Stimulated activated naive CD4-positive, alpha-beta T cell (primary cell): ENCODE data around the gene ISL2.

Experiments
- DNase-seq, 6 experiments: peaks; one replicate each; lab custom pipeline; 2025; lab: John Stamatoyannopoulos, UW

The ISL2 gene

DNA sequence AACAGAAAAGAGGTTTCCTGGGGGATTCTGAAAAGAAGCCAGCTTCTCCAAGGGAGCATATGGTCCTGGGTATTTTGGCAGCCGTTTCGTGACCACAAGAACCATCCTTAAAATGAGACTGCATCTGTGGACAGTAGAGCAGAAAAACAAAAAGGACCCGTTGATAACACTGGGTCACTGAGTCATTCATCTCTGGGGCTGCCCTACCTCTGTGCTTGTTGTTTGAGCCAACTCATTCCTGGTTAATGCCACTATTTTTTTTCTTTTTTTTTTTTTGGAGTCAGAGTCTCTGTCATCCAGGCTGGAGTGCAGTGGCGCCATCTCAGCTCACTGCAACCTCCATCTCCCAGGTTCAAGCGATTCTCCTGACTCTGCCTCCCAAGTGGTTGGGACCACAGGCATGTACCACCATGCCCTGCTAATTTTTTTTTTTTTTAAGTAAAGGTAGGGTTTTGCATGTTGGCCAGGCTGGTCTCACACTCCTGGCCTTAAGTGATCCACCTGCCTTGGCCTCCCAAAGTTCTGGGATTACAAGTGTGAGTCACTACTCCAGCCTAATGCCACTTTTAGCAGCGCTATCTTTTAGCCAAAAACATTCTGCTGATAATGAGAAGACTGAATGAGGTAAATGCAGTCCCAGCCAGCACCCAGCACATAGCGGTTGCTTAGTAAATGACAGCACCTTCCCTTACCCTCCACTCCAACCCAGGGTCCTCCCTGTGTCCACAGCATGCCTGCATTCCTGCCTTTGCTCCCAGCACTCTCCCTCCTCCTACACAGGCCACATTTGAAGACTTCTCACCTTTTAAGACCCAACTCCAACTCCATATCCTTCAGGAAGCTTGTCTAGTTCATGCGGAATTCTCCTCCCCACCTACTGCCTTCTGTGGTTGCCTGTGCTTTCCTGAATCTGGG lies 9.1 kb upstream of the ISL2 start:
- no peak for DNase-seq

- no peak for DNase-seq
Observed at GRCh38 chr15:76328106-76328696, 8.4 kb upstream of the ISL2 start.

- no peak for DNase-seq
Observed at GRCh38 chr15:76328958-76329357, 7.6 kb upstream of the ISL2 start.

- no peak for DNase-seq
Observed at GRCh38 chr15:76330080-76330680, 6.4 kb upstream of the ISL2 start.

DNA sequence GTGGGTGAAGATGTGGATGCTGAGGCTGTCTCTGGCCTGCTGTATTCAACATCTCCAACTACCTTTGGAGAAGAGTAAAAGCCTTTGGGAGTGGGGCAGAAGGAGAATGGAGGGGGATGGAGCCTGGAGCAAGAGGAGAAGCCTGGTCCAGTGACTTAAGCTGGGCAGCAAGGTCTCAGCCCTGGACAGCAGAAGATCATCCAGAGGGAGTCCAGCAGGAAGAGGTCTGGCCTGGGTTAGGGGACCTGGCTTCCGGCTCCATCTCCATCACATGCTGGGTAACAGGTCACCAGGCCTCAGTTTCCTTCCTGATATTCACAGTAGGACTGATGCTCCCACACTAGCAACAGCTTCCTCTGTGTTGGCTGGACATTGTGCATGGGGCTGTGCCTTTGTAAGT lies 3.8 kb upstream of the ISL2 start:
- no peak for DNase-seq

DNA sequence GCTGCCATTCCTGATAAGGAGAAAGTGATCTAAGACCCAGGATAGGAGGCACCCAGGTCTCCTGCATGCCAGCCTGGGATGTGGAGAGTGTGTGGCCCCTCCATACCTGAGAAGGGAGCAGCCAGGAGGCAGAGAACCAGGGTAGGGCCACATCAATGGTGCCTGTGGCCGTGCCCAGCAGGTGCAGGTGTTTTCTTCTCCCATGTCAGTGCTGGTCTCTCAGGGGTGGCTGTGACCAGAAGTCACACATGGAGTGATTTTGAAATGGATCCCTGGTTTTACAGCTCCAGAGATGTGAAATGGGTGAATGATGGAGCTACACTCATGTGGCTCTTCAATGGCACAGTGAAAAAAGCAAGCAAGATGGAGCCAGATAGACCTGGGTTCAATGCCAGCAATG lies 3.3 kb upstream of the ISL2 start:
- DNase-seq = no peak

- DNase-seq = no peak
Observed at GRCh38 chr15:76333720-76334437, 2.7 kb upstream of the ISL2 start.

- DNase-seq = no peak
Observed at GRCh38 chr15:76334438-76335306, 1.9 kb upstream of the ISL2 start.

DNA sequence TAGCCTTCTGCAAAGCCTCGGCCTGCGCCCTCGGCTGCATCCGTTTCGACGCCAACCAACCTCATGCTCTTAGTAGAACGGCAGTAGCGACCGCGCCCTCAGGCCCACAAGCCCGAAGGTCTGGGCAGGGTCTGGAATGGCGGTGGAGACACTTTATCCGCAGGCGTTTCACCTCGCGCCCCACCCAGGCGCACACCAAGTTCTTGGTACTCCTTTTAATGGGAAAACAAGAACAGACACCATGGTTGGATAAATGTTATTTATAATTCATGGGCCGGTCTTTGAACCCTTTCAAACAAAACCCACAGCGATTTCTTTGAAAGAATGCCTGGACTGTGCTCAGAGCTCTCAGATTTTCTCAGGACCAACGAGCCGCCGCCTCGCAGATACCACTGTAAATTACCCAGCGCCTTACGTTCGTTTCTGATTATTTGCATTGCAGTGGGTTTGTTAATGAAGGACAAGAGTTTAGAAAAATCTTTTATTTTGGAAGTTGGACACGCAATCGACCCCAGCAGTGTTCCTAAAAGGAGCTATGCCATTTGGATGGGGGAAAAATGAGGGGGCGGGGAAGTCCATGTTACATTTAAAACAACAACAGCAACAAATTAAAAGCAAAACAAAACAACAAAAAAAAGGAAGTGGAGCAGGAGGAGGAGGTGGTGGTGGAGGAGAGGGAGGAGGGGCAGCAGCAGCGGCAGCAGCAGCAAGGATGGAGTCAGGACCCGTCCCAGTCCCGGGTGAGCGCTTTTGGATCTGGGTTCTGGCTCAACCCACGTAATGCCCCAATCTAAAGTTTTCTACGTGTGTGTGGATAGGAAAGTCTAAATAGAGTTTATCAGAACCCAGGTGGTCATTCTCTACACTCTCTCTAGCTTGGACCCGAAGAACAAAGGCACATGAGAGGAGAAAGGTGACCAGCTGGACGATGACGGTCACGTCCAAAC lies 993 bp upstream of the ISL2 start:
- peak in 1 of 6 experiments; percentile 25 for DNase-seq

DNA sequence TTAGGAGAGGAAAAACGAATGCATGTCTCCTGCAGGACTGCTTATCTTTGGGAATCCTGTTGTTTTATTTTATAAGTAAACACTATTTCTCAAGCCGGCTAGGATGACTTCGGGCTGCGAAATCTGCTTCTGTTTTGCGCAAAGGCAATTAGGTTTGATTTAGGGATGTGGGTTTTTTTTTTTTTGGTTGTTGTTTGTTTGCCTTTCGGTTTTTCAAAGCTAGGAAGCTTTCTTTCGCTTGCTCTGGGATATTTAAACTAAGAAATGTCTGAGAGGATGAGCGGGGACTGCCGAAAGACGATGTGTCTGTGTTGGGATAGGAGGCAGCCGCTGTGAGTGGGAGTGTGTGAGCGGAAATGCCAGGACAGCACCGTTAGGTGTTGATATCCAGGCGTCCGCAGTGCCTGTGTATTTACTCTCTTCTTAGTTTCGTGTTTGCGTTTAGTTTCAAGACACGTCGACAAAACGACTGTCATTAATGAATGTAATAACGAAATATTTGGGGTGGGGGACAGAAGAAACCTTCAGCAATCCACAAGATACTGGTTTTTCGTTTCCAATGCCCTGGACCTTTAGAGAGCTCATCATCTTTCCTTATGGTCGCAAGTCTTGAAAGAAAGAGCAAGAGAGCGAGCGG lies 604 bp downstream of the ISL2 start:
- peak in 1 of 6 experiments; percentile 45 for DNase-seq

- DNase-seq = peak in 2 of 6 experiments; percentile 33 to 43
Observed at GRCh38 chr15:76337696-76338485, 1.3 kb downstream of the ISL2 start.

- peak in 1 of 6 experiments; percentile 33 for DNase-seq
Observed at GRCh38 chr15:76338486-76339304, 2.1 kb downstream of the ISL2 start.

DNA sequence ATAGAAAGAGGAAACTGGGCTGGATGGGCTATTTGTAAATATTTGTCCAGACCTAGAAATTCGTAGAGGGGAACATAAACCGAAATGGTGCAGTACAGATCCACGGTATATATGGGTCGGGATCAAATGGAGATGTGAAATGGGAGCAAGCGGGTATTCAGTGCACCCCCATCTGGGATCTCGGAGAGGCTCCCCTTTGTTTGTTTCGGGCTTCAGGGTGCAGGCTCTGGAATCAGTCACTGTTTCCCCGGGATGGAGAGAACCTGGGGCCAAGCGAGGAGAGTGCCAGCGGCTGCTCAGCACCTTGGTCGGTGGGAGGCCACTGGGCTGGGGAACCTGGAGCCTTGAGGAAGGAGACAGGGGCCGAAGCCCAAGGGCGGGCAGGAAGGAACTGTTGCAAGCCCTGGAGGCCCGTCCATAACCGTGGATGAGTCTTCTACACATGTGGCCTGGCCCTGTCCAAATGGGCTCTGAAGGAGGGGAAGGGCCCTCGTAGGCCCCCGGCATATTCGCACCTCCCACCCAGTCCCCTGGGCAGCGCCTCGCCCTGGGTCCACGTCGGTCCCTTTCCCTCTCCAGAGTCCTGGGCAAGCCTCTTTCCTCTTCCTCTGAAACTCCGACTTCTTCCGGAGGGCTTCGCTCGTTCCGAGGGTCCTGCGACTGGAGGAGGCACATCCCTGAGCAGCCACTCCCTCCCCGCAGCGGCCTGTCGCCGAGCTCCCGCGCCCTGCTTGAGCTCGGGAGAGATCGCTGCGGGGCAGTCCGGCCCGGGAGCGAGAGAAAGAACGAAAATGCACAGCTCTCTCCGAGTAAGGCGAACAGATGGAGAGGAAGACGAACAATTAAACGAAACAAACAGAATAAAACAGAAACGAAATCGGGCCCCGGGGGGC lies 3.0 kb downstream of the ISL2 start:
- DNase-seq = peak in 3 of 6 experiments; percentile 28 to 59 (median 44)

GRCh38 chr15:76340198-76340802 lies 3.7 kb downstream of the ISL2 start:
- DNase-seq = peak in 3 of 6 experiments; percentile 32 to 59 (median 44)

- peak in 3 of 6 experiments; percentile 34 to 56 (median 38) for DNase-seq
Observed at GRCh38 chr15:76340803-76341365, 4.3 kb downstream of the ISL2 start.
